CD4-positive, alpha-beta T cell treated with Interferon alpha-2 for 1 hour (primary cell): ENCODE data around the gene RMRP.
"Not testable (repeated sequence)": the region's sequence is repeated elsewhere in the genome, so short reads cannot be mapped to it uniquely, and the experiment has no call there.

Experiments used
- DNase-seq, 2 donors: peaks; one replicate each; pipeline ENCODE4 v3.0.0-alpha.2; 2020 to 2022

RMRP gene

DNA sequence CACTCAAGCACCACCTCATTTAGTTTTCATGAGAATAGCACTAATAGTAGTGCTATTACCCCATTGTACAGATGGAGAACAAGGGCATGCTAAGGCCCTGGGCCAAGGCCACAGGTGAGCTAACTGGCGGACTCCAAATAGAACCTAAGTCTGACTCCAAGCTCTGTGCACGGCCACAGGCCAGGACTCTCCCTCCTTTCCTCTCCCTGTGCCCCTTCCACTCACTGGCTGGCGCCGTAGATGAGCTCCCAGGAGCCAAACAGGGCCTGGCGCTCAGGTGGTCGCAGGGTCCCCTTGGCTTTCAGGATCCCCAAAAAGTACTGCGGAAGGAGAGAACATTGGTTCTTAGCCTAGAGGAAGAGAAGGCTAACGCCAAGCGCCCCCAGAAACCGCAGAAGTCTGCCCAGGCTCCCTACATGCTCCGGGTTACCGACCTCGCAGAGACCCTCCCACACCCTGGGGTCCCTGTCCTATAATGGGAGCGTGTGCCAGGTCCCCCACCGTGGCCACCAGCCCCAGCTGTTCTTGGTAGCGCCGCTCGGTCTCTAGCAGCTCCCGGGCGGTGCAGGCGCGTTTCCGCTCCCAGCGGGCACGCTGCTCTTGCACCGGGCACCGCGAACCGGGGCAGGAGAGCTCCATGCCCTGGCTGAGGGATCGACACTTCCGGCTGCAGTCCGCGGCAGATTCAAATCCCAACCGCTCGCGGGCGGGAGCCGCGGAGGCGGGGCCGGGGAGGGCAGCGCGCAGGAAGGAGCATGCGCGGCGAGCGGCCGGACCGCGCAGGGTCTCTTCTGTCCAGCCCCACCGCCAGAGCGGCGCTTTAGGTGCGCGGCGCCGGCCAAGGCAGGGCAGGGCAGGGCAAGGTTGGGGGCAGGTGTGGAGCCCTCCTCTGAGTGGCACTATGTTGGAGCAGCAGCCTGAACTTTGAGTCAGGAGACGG lies 7.0 kb upstream of the RMRP start, which contains the start of gene ARHGEF39:
ARHGEF39 (minus strand) TSS at position 665 of the 940 bp plus-strand sequence; CDS start at position 639, 26 bp downstream.
- peak; percentile 52 to 74 for DNase-seq

DNA sequence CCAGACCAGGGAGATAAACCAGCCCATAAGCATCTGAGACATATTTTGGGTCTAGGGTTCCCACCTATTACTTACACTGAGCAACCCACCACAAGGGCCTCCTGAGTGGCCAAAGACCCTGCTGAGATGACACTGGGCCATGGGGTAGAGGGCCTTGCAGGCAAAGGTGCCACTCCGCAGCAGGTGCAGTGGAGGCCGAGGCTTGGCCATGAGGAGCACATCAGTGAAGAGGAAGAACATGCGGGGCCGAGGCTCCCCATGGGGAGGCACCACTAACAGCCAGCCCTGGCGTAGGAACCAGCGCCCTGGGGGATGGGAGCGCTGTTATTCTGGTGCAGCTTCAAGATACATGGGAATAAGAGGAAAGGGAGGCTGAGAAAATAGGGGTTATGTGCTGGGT lies 4.6 kb upstream of the RMRP start:
- no peak for DNase-seq

DNA sequence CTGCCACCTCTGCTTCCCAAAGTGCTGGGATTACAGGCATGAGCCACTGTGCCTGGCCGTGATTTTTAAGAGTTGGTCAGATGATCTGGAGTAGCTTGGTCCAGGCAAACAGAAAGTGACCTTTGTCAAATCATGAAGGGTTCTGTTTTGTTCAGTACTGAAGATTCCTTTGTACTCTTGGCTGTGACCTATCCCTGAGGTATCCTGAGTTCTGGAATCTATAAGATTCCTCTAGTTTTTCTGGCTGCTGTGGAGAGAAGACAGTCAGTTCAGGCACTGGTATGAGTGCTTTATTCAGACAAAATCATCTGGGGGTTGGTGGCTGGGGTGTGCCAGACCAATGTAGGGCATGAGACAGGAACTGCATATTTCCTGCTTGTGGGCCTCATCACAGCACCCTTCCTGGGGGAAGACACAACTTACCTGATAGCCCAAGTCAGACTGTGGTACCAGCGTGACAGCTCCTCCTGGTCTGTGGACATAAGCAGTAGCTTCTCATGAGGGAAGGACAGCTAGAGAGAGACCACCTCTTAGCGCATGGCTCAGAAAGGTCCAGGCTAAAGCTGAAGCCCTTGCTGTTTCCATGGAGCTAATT lies 4.0 kb upstream of the RMRP start:
- DNase-seq = peak; percentile 43 to 65

- DNase-seq = no peak
Measured at GRCh38 chr9:35660966-35661415, 3.2 kb upstream of the RMRP start.

DNA sequence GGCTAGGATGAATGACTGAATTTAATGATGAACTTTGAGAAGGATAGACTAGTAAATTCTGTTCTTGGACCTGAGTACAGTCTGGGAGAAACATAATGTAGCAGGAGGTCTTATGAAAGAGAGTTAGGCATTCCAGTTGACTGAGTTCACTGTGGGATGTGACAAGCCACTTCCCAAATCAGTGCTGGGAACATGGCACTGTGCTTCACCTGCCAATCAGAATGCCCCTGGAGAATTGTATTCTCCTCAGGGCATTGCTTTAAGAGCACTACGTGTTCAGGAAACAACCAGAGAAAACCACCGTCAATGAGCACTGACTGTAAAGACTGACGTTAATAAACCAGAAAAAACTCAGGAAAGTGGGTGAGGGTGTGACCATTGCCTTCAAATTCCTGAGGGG lies 1.5 kb upstream of the RMRP start:
- no peak for DNase-seq

DNA sequence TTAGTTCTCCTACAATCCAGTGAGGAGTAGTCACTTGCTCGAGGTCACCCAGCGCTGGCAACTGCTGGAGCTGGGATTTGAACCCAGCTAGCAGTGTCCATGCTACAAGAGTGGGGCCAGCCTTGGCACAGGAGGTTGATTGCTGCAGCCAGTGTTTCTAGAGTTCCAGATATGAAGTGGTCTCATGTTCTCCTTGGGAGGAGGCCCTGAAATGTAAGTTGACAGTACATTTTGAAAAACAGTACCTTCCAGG lies 1.1 kb upstream of the RMRP start:
- DNase-seq = no peak

- peak; percentile 86 to 87 for DNase-seq
Measured at GRCh38 chr9:35658137-35658967, 533 bp upstream of the RMRP start, which contains the start of gene CCDC107. Gene CCDC107, plus strand, starts transcription at chr9:35658292. Its CDS starts 88 bp downstream, at chr9:35658380.

GRCh38 chr9:35656831-35657545 lies 831 bp downstream of the RMRP start:
- DNase-seq = no peak

- DNase-seq = no peak
Measured at GRCh38 chr9:35656348-35656747, 1.5 kb downstream of the RMRP start.

DNA sequence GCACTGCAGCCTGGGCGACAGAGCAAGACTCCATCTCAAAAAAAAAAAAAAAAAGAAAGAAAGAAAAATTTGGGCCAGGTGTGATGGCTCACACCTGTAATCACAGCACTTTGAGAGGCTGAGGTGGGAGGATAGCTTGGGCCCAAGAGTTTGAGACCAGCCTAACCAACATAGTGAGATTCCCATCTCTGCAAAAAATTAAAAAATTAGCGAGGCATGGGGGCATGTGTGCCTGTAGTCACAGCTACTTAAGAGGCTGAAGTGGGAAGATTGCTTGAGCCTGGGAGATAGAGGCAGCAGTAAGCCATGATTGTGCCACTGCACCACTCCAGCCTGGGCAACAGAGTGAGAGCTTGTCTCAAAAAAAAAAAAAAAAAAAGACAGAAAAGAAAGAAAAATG lies 4.2 kb downstream of the RMRP start:
- no peak for DNase-seq

DNA sequence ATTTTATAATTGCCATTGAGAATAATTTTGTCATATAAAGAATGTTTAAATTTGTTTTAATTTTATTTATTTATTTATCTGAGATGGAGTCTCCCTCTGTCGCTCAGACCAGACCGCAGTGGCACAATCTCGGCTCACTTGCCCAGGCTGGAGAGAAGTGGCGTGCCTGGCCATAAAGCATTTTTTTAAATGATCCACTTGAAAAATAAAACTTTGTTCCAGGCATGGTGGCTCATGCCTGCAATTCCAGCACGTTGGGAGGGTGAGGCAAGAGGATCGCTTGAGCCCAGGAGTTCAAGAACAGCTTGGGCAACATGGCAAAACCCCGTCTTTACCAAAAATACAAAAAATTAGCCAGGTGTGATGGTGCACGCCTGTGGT lies 5.0 kb downstream of the RMRP start:
- no peak for DNase-seq

DNA sequence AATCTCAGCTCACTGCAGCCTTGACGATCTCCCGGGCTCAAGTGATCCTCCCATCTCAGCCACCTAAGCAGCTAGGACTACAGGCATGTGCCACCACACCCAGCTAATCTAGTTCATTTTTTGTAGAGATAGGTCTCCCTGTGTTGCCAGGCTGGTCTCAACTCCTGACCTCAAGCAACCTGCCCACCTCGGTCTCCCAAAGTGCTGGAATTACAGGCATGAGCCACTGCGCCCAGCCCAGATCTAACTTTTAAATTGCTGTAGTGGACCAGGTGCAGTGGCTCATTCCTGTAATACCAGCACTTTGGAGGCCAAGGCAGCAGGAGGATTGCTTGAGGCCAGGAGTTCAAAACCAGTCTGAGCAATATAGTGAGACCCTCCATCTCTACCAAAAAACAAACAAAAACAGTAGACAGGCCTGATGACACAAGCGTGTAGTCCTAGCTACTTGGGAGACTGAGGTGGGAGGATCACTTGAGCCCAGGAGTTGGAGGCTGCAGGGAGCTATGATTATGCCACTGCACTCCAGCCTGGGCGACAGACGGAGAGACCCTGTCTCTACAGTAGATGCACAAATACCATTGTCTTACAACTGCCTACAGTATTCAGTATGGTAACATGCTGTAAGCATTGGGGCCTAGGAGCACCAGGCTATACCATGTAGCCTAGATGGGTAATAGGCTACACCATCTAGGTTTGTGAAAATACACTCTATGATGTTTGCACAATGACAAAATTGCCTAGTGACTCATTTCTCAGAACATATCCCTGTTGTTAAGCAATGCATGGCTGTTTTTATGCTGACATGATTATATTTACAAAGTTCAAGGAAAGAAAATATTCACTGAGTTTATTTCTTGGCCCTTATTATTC lies 5.6 kb downstream of the RMRP start:
- no peak for DNase-seq

DNA sequence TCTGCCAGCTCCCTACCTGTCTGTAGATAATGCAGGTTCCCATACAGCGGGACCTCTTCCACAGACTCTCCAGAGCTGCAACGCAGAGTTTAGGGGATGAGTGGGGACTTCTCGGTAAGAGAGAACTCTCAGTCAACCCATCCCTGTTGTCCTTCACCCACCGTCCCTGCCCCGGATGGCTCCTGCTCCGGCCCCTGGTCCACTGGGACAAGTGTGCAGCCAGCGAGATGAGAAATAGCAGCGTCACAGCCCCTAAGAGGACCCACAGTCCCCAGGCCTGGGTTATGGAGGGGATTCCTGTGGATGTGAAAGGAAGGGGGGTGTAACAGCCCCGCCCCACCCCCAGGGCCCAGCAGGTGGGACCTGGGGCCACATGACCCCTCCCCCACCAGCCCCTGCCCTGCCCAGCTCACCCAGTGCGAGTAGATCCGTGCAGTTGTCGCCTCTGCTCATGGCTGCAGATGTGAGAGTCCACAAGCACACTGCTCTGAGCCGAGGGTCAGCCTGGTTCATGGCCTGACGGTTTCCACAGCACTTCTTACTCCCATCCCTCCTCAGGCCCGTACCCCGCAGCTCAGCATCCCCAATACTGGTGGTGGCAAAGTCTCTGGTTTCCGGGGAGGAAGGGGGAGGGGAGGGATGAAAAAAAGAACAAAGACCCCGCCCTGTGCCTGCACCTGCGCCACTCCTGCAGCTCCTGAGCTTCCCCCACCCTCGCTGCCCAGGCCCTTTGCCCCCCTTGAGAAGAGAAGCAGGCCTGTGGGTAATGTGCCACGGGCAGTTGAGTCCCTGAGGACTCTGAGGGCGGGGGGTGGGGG lies 7.3 kb downstream of the RMRP start, which contains the start of gene SIT1:
SIT1 (minus strand) TSS at position 591 of the 818 bp plus-strand sequence; CDS start at position 513, 78 bp downstream.
- peak in 1 of 2 donors; percentile 52 for DNase-seq

DNA sequence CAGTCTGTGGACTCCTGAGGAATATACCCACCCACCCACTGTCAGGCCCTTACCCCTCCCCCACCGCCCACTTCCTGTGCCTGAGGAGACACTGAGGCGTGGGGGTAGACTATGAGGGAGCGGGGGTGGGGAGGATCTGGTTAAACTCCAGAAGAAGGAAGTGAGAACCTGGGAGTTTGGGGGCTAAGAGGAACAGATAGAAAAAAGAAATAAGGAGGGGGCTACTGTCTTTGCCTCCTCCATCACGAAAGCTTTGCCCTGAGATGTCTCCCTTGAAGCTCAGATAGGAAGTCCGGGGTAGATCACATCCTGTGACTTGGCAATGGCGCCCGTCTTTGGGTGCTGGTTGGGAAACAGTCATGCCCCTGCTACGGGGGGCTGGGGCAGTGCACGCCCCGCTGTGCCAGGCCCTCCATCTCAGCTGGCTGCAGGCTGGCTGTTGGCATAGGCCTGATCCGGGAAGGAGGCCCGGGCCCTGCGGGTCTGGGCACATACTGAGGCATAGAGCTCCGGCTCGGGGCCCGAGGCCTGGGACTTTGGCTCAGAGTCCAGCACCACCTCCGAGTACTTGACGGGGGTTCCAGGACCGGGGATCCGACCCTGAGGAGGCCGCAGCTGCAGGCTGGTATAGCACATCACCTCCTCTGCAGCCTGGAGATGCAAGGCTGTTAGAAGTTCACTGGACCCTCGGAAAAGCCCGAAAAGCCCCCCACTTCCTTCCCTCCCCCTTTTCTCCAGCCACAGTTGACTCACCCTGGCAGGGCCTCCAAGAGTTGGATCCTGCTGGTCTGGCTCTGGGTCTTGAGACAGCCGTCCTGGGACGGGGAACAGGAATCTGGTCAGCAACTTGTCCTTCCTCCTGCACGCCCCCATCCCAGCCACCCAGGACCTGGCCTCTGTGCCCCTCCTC lies 8.1 kb downstream of the RMRP start:
- DNase-seq = peak in 1 of 2 donors; percentile 55

GRCh38 chr9:35646533-35647265 lies 11.1 kb downstream of the RMRP start:
- peak; percentile 90 to 93 for DNase-seq

- DNase-seq = no peak
Measured at GRCh38 chr9:35646153-35646532, 11.7 kb downstream of the RMRP start.

- DNase-seq = not testable (repeated sequence)
Measured at GRCh38 chr9:35645736-35646135, 12.1 kb downstream of the RMRP start.

- DNase-seq = no peak
Measured at GRCh38 chr9:35643046-35643445, 14.8 kb downstream of the RMRP start.

DNA sequence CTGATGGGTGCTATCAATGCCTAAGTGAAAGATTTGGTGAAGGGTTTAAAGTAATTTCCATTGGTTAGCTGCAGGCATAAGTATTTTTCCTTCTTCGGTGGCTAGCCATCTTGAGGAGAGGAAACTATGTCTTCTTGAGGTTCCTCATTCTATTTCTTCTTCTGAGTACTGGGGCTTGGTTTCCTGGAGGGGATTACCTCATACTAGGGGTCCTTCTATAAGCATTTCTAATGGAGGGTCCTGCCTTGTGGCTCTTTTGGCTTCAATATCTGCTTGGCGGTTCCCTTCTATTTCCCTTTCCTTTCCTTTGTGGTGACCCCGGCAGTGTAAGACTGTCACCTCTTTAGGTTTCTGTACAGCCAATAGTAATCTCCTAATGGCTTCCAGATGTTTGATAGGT lies 16.3 kb downstream of the RMRP start:
- not testable (repeated sequence) for DNase-seq
